ENCODE data around the gene OLFML2B.
"Not testable (repeated sequence)": the region's sequence is repeated elsewhere in the genome, so short reads cannot be mapped to it uniquely, and the experiment has no call there.

The OLFML2B gene

DNA sequence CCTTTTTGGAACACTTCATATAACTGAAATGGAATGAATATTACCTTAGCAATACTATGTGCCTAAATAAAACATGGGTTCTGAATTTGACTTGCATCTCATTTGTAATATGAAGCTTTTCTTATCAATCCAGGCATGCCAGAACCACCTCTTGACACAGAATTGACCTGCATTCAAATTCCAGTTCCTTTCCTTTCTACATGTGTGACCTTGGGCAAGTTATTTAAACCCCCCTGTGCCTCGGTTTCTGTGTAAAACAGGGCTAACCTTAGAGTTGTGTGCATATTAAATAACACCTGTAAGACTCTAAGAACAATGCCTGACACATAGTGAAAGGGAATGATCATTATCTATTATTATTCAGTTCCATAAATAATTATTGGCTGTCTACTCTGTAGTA, 43.8 kb upstream of the OLFML2B start:
- in situ Hi-C loops (cut with HindIII; ENCODE audit: low sequenced_read_pairs), result no loop called here
- TF ChIP-seq, protein P1, sequence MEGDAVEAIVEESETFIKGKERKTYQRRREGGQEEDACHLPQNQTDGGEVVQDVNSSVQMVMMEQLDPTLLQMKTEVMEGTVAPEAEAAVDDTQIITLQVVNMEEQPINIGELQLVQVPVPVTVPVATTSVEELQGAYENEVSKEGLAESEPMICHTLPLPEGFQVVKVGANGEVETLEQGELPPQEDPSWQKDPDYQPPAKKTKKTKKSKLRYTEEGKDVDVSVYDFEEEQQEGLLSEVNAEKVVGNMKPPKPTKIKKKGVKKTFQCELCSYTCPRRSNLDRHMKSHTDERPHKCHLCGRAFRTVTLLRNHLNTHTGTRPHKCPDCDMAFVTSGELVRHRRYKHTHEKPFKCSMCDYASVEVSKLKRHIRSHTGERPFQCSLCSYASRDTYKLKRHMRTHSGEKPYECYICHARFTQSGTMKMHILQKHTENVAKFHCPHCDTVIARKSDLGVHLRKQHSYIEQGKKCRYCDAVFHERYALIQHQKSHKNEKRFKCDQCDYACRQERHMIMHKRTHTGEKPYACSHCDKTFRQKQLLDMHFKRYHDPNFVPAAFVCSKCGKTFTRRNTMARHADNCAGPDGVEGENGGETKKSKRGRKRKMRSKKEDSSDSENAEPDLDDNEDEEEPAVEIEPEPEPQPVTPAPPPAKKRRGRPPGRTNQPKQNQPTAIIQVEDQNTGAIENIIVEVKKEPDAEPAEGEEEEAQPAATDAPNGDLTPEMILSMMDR (IDR thresholded peaks at IDR 0.05; ENCODE audit: low read depth, low read length, missing control alignments), result no peak
- no peak for DNase-seq (ENCODE audit: low read depth)
- no peak overlapping the region for H3K4me3 ChIP-seq (ENCODE audit: low read depth, low read length)

- DNase-seq (ENCODE audit: low read depth); H3K4me3 ChIP-seq (ENCODE audit: low read depth, low read length); in situ Hi-C loops (cut with HindIII; ENCODE audit: low sequenced_read_pairs): not testable (repeated sequence)
Observed at GRCh38 chr1:162066836-162067235, 43.2 kb upstream of the OLFML2B start.

- TF ChIP-seq, protein P1 (IDR thresholded peaks at IDR 0.05; ENCODE audit: low read depth, low read length, missing control alignments), result no peak
- in situ Hi-C loops (cut with HindIII; ENCODE audit: low sequenced_read_pairs), result no loop called here
- H3K4me3 ChIP-seq (ENCODE audit: low read depth, low read length), result no peak overlapping the region
- no peak for DNase-seq (ENCODE audit: low read depth)
Observed at GRCh38 chr1:162065016-162065415, 41.3 kb upstream of the OLFML2B start.

DNA sequence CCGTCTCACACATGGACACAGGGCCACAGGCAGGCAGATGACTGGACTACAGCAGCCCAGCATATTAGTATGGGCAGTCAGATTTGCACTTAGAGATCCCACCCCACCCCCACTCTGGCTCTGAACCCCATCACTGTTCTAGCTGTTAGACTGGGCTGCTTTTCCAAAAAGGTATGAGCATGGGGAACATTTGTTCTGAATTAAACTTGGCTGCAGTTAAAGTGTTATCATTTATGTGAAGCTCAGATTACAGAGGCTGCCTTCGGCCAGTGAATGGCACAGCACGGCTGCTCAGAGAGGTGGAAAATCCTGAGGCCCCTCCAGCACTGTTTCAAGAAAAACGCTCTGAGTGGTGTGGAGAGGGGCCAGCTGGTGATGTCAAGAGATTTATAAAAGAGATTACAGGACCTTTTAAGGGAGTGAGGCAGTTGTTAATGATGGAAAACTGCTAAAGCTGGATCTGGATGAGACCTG, 38.9 kb upstream of the OLFML2B start:
- peak; percentile 96 for DNase-seq (ENCODE audit: low read depth)
- in situ Hi-C loops (cut with HindIII; ENCODE audit: low sequenced_read_pairs), result loop anchor here (5.0 kb wide), 1 partner anchor 215 kb away; no protein-coding TSS in a partner anchor
- no peak overlapping the region for H3K4me3 ChIP-seq (ENCODE audit: low read depth, low read length)
- TF ChIP-seq, protein P1 (IDR thresholded peaks at IDR 0.05; ENCODE audit: low read depth, low read length, missing control alignments), result no peak

DNA sequence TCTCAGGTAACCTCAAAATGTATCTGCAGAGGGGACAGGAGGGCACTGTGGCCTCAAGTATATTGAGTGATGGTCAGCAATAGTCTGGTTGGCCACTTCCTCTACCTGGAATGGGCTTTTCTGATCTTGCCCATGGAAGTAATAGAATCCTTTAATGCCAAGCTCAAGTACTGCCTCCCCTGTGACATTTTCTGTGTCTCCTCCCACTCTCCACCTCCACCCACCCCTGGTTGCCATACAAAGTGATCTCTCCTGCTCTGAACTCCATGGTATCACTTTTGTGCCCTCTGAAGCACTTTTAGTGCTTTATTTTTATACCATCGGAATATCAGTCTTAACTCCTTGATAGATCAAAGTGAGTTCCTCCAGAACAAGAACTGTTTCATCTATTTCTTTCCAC, 36.6 kb upstream of the OLFML2B start:
- no peak overlapping the region for H3K4me3 ChIP-seq (ENCODE audit: low read depth, low read length)
- in situ Hi-C loops (cut with HindIII; ENCODE audit: low sequenced_read_pairs), result loop anchor here (5.0 kb wide), 1 partner anchor 217 kb away; no protein-coding TSS in a partner anchor
- TF ChIP-seq, protein P1 (IDR thresholded peaks at IDR 0.05; ENCODE audit: low read depth, low read length, missing control alignments), result no peak
- DNase-seq (ENCODE audit: low read depth), result no peak

- in situ Hi-C loops (cut with HindIII; ENCODE audit: low sequenced_read_pairs), result loop anchor here (5.0 kb wide), 1 partner anchor 218 kb away; no protein-coding TSS in a partner anchor
- DNase-seq (ENCODE audit: low read depth), result no peak
- no peak overlapping the region for H3K4me3 ChIP-seq (ENCODE audit: low read depth, low read length)
- TF ChIP-seq, protein P1 (IDR thresholded peaks at IDR 0.05; ENCODE audit: low read depth, low read length, missing control alignments), result no peak
Observed at GRCh38 chr1:162059721-162060120, 36.1 kb upstream of the OLFML2B start.

DNA sequence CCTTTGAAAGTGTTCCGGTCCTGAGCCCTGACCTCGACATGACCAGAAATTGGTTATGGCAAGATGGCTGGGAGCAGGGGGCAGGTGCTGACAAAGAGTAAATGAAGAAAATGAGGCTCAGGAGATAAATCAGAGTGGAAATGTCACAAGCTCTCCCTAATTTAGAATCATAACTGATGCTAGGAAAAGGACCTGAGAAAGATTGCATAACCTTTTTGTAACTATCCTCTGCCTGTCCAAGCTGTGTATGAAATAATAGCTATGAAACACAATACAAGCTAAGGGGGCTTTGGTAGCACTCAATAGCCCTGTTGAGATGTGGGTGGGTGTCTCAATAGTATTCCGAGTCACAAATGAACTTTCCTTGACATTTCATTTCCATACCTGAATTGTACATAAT, 32.9 kb upstream of the OLFML2B start:
- TF ChIP-seq, protein P1 (IDR thresholded peaks at IDR 0.05; ENCODE audit: low read depth, low read length, missing control alignments), result no peak
- in situ Hi-C loops (cut with HindIII; ENCODE audit: low sequenced_read_pairs), result no loop called here
- no peak overlapping the region for H3K4me3 ChIP-seq (ENCODE audit: low read depth, low read length)
- no peak for DNase-seq (ENCODE audit: low read depth)

Measured in astrocyte of the cerebellum (primary cell).